HG02763 (cell line): ENCODE measurements around the gene SLC66A2.

Experiments used
- ATAC-seq: cut with Tn5 transposase; IDR thresholded peaks from one replicate; pipeline ENCODE4 v1.9.1; 2021; ENCODE audit warnings: mild to moderate bottlenecking, moderate library complexity; ENCODE audit not compliant: unreplicated experiment

The SLC66A2 gene

GRCh38 chr18:79921984-79922965, 29.2 kb downstream of the SLC66A2 start:
- ATAC-seq, result no peak

- ATAC-seq, result no peak
These were observed 32.4 kb downstream of the SLC66A2 start for GRCh38 chr18:79919089-79919488.

- ATAC-seq, result no peak
These were observed 32.8 kb downstream of the SLC66A2 start for GRCh38 chr18:79918615-79919011.

GRCh38 chr18:79917853-79918614, 33.4 kb downstream of the SLC66A2 start:
- no peak for ATAC-seq

- ATAC-seq, result no peak
These were observed 34.1 kb downstream of the SLC66A2 start for GRCh38 chr18:79917169-79917852.

GRCh38 chr18:79916546-79917168, 34.8 kb downstream of the SLC66A2 start:
- no peak for ATAC-seq

- no peak for ATAC-seq
These were observed 35.3 kb downstream of the SLC66A2 start for GRCh38 chr18:79916128-79916494.

- no peak for ATAC-seq
These were observed 36.0 kb downstream of the SLC66A2 start for GRCh38 chr18:79915161-79916127.

- no peak for ATAC-seq
These were observed 36.8 kb downstream of the SLC66A2 start for GRCh38 chr18:79914614-79915160.

- ATAC-seq, result no peak
These were observed 38.2 kb downstream of the SLC66A2 start for GRCh38 chr18:79912994-79913831.

- ATAC-seq, result no peak
These were observed 39.0 kb downstream of the SLC66A2 start for GRCh38 chr18:79912409-79912991.

GRCh38 chr18:79911344-79912270, 39.8 kb downstream of the SLC66A2 start:
- no peak for ATAC-seq

GRCh38 chr18:79910563-79911343, 40.7 kb downstream of the SLC66A2 start:
- ATAC-seq, result no peak

GRCh38 chr18:79906706-79907105, 44.7 kb downstream of the SLC66A2 start:
- no peak for ATAC-seq

- ATAC-seq, result no peak
These were observed 45.5 kb downstream of the SLC66A2 start for GRCh38 chr18:79905993-79906392.

GRCh38 chr18:79905389-79905911, 46.0 kb downstream of the SLC66A2 start:
- ATAC-seq, result no peak
